ENCODE measurements around the gene GAS7.

GAS7 gene

GRCh38 chr17:10198509-10199249, at the start of gene GAS7:
Gene GAS7 (minus strand): TSS chr17:10198606.
- Histone ChIP-seq H3K4me3 (ENCODE audit: low read depth, low read length) (peak within 1 kb of the TSS; percentile 44), H3K36me3 (no peaks in the 10 kb centered on the region), H3K27me3 (ENCODE audit: insufficient read depth, low read depth, severe bottlenecking) (peaks cover 25% of the 10 kb centered on the region), H3K9me3 (ENCODE audit: severe bottlenecking) (peaks cover 5% of the 10 kb centered on the region), H3K27ac (no peak within 1 kb of the TSS)
- no peak for TF ChIP-seq CTCF (IDR thresholded peaks at IDR 0.05; ENCODE audit: low read depth, low read length)
- DNase-seq: peak; percentile 68

- H3K27me3 ChIP-seq (ENCODE audit: insufficient read depth, low read depth, severe bottlenecking): no peaks in the 10 kb centered on the region
- H3K36me3 ChIP-seq: no peaks in the 10 kb centered on the region
- H3K4me3 ChIP-seq (ENCODE audit: low read depth, low read length): no peak overlapping the region
- no peak for DNase-seq
- H3K9me3 ChIP-seq (ENCODE audit: severe bottlenecking): no peaks in the 10 kb centered on the region
- TF ChIP-seq CTCF (IDR thresholded peaks at IDR 0.05; ENCODE audit: low read depth, low read length): no peak
- H3K27ac ChIP-seq: no peak overlapping the region
Observed at GRCh38 chr17:10247810-10248209, 49.4 kb upstream of the GAS7 start.

GRCh38 chr17:10243883-10244844, 45.8 kb upstream of the GAS7 start:
- Histone ChIP-seq H3K36me3 (no peaks in the 10 kb centered on the region), H3K4me3 (ENCODE audit: low read depth, low read length) (no peak overlapping the region), H3K9me3 (ENCODE audit: severe bottlenecking) (no peaks in the 10 kb centered on the region), H3K27me3 (ENCODE audit: insufficient read depth, low read depth, severe bottlenecking) (no peaks in the 10 kb centered on the region), H3K27ac (no peak overlapping the region)
- DNase-seq: no peak
- TF ChIP-seq CTCF (IDR thresholded peaks at IDR 0.05; ENCODE audit: low read depth, low read length): no peak

- DNase-seq: no peak
- Histone ChIP-seq H3K27me3 (ENCODE audit: insufficient read depth, low read depth, severe bottlenecking) (no peaks in the 10 kb centered on the region), H3K27ac (no peak overlapping the region), H3K4me3 (ENCODE audit: low read depth, low read length) (no peak overlapping the region), H3K9me3 (ENCODE audit: severe bottlenecking) (no peaks in the 10 kb centered on the region), H3K36me3 (no peaks in the 10 kb centered on the region)
- TF ChIP-seq CTCF (IDR thresholded peaks at IDR 0.05; ENCODE audit: low read depth, low read length): no peak
Observed at GRCh38 chr17:10241781-10242180, 43.4 kb upstream of the GAS7 start.

GRCh38 chr17:10238661-10239060, 40.3 kb upstream of the GAS7 start:
- H3K27ac ChIP-seq: no peak overlapping the region
- no peak for DNase-seq
- H3K27me3 ChIP-seq (ENCODE audit: insufficient read depth, low read depth, severe bottlenecking): no peaks in the 10 kb centered on the region
- no peak overlapping the region for H3K4me3 ChIP-seq (ENCODE audit: low read depth, low read length)
- no peaks in the 10 kb centered on the region for H3K36me3 ChIP-seq
- no peak for TF ChIP-seq CTCF (IDR thresholded peaks at IDR 0.05; ENCODE audit: low read depth, low read length)
- H3K9me3 ChIP-seq (ENCODE audit: severe bottlenecking): no peaks in the 10 kb centered on the region
